ENCODE results near the gene TMEM212.

Gene TMEM212

DNA sequence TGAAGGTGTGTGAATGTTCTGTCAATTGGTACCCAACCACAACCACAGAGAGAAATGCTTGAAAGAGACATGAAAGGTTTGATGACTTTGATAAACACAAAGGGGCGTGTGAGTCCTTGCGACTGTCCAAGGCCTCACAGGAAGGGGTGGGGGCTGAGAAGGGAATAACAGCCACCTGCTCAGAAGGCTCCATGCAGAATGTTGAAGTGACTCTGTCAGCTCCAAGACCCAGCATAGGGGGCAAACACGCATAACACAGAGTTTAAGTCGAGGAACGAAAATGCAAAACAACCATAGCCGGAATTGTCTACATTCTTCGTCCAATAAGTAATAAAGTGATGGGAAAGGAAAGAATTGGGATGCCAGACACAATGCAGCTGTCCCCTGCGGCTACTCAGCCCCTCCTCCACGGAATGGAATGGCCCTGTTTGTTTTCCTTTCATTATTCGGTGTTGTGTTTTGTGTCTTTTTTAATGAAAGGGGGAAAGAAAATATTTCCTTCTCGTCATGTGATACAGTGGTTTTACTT, 19.9 kb downstream of the TMEM212 start:
- no peak for DNase-seq

GRCh38 chr3:171863920-171864319, 20.8 kb downstream of the TMEM212 start:
- DNase-seq: no peak

DNA sequence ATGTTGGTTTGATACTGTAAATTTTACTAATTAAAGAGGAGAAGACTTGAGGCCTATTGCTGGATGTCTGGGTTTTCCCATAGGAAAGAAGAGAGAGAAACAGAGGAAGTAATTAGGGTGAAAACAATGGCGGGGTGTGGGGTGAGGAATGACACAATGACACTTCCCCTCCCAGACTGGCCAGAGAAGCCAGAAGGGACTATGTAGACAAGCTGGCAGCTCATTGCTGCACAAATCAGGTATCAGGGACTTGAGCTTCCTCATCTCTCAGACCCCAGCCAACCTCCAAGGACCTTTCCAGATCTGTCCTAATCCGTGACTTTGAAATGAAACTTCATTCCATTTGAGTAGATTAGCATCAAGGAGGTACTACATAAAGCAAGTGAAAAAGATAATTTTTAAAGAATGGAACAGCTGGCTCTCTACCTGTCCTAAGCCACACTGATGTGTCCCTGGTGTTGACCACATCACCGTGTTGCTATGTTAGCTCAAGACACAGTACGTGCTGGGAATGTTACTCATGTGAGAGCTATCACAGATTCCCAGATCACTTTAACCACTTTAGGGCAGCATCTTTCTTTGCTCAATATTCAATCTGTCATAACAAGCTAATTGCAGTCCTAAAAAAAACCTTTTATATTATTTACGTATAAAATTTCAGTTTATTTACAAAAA, 22.2 kb downstream of the TMEM212 start:
- no peak for DNase-seq

GRCh38 chr3:171867981-171868380, 24.8 kb downstream of the TMEM212 start:
- DNase-seq: no peak

- no peak for DNase-seq
Observed at GRCh38 chr3:171871392-171872274, 28.5 kb downstream of the TMEM212 start.

DNA sequence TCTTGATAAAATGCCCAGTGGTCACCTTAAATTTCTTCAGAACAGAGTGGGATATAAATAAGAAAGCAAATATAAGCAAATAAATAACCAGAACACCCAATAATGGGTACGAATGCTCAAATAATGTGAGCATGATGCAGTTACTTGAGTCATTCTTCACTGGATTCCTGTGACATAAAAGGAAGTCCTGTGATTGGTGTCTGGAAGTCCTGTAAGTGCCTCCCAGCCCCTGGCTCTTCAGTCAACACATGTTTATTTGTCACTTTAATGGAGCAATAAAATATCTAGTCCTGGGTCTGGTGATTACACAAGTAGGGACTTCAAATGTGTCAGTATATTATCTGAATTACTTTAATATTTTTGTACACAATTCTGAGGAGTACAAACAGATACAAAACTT, 30.4 kb downstream of the TMEM212 start:
- DNase-seq: no peak

DNA sequence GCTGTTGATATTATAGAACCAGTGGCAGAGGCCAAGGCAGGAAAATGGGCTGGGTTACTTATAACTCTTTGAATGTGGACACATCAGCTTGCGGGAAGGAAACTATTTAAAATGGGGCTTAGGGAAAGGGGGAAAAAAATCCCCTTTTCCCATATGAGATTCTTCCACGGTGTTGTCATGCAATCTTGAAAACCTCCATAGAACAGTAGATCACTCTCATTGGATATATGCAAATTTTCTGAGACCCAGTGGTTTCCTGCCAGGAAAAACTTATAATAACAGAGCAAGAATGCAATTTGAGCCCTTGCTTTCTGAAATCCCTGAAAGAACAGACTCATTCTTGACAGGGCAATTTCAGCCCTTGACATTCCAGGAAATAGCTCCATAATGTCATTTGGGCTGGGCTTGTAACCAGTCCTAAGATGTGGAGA, 31.1 kb downstream of the TMEM212 start:
- DNase-seq: no peak

DNA sequence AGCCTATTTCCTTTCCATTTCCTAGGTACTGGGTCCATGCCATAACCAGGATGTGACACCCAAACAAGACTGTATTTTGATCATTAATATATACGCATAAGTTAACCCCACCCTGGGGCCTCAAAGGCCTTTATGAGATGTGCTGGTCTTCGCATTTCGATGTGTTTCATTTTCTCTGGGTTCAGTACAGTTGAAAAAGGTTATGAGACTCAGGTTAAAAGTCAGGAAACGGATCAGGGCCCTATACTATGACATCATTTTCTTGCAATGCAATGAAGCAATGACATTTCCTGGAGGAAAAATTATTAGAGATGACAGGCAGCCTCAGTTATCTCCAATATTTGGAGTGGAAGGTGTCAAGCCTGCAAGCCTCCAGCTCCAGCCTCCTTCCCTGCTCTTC, 31.7 kb downstream of the TMEM212 start:
- no peak for DNase-seq

DNA sequence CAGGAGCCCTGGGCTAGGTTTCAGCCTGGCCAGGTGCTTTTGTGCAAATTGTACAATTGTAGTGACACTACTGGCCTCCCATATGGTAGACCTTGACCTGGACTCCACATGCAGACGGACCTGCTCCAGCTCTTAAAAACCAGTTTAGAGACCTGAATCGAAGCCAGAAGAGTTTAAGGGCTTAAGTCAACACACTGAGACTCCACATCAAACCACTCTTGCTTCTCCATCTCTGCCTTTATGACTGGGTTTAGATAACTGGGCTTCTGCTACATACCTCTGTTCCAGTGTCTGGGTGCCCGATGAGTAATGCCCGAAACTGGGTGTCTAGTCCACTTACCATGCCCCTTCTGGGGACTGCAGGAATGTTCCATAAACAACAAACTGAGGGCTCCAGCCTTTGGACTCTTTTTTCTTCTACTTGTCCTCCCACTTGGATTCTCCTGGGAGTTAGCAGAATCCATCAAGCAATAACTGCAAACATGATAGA, 32.8 kb downstream of the TMEM212 start:
- no peak for DNase-seq

- DNase-seq: no peak
Observed at GRCh38 chr3:171876680-171877147, 33.6 kb downstream of the TMEM212 start.

DNA sequence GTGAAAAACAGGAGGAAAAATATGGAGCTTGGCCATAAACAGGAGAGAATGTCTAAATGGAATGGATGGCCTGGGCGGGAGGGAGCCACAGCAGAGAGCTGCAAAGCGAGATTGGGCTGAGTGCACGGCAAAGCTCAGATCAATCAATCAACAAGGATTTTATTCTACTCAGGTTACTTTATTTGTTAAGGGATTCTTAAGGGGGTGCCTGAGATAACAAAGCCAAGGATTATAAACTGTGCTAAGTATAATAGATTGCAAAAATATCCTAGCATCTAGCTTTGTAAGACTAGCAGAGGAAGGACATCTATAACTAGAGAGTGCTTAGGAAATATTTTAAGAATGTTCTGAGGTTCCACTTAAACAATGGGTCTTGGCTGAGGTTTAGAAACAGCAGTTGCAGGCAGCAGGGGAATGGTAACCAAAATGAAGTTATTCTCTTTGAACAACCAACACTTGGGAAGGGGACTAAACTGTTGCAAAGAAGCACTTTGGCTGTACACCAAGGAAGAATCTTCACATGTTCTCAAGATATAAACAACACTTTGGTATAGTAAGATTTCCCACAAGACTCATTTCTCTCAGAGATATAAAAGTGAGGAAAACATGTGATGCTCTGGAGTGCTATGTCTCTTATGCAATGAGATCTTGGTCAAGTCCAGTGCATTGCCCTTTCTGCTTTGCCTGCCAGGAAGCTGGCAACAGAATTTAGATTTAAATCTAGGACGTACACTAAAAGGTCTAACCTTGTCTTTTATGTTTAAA, 35.5 kb downstream of the TMEM212 start:
- DNase-seq: no peak

GRCh38 chr3:171879472-171879871, 36.3 kb downstream of the TMEM212 start:
- no peak for DNase-seq

GRCh38 chr3:171880101-171880870, 37.1 kb downstream of the TMEM212 start:
- no peak for DNase-seq

GRCh38 chr3:171881251-171881650, 38.1 kb downstream of the TMEM212 start:
- no peak for DNase-seq

DNA sequence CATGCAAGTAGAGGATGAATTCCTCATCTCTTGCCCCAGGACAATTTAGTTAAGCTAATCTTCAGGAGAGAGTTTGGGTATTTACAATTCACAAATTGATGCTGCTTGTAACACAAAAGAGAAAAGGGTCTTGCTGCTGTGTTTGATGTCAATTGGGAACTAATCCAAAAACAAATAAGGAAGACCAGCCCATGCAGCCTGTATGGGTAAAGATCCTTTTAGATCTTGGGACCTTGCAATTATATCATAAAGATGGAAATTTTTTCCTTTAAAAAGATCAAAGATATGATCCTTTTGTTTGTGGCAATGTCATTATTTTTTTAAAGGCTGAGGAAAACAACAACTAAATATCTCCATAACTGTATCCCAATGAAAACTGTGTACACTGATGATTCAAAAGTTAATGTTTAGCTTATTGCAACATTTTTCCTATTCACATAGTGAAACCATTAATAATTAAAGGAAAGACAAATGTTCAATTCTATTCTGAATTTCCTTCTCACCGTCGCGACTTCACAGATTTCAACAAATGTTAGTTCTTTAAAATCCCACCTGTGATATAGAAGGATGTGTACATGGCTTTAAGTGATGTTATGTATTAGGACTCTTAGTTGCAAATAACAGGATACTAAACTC, 40.2 kb downstream of the TMEM212 start:
- no peak for DNase-seq

- DNase-seq: no peak
Observed at GRCh38 chr3:171883893-171884279, 40.7 kb downstream of the TMEM212 start.

DNA sequence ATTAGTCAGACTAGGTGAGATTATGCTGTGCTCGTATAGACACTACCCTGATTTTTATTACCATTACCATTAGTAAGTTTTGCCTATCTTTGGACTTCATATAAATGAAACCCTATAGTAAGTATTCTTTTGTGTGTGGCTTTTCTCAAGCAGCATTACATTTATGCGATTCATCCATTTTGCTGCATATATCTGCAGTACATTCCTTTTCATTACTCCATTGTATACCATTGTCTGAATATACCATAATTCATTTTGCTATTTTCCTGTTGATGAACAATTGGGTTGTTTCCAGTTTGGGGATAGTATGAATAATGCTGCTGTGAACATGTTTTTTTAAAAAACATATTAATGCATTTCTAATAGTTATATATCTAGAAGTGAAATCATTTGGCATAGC, 45.3 kb downstream of the TMEM212 start:
- no peak for DNase-seq

DNA sequence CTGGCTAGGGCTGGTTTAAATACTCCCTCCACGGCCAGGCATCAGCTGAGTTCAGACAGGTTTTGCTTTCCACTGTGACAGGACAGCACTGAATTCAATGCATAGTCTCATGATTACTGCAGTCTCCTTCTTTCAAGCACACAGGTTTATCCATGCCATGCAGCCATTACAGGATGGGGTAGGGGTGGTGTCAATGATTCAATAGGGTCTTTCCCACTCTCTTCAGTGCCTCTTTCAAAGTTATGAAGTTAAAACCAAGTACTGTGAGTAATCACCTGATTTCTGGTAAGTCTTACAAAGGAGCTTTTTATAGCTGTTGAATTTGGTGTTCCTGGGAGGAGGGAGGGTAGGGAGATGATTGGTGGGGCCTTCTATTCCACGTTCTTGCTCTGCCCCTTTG, 47.2 kb downstream of the TMEM212 start:
- no peak for DNase-seq

GRCh38 chr3:171892457-171892856, 49.3 kb downstream of the TMEM212 start:
- DNase-seq: no peak

DNA sequence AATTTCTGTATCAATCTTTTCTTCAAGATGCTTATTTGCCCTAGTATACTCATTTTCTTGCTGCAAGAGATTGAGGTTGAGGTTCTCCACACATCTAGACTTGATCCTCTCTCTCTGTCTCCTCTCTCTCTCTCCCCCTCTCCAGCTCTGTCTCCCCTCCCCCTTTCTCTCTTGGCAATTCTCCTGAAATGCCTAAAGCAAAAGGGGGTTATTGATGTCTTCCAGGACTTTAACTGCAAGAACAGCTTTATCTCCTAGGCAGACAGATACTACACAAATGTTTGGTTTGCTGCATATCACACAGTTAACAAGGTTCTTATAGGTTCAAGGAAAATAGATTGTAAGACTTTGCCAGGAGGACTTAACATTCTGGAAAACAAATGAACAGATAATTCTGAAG, 52.1 kb downstream of the TMEM212 start:
- DNase-seq: no peak

- DNase-seq: no peak
Observed at GRCh38 chr3:171895900-171896299, 52.8 kb downstream of the TMEM212 start.

DNA sequence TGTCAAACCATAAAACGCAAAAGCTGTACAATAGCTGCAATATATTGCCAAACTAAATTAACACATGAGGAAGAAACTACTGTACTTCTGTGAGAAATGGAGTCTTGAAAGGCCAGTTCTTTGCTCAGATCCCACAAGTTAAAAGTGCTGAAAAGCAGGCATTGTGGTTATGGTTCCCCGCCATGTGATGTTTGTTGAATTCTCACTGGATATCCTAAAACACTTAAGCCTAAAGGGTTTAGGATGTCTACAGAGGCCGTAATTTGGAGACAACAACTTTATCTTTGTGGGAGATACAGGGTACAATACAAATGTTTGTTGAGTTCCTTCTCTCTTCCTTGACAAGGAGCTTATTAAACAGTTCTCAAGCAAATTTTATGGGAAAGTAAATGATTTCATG, 53.2 kb downstream of the TMEM212 start:
- no peak for DNase-seq

Data from activated CD8-positive, alpha-beta memory T cell treated with anti-CD3 and anti-CD28 coated beads for 24 hours (primary cell).